ENCODE data around the gene PDCD2L.

DNA sequence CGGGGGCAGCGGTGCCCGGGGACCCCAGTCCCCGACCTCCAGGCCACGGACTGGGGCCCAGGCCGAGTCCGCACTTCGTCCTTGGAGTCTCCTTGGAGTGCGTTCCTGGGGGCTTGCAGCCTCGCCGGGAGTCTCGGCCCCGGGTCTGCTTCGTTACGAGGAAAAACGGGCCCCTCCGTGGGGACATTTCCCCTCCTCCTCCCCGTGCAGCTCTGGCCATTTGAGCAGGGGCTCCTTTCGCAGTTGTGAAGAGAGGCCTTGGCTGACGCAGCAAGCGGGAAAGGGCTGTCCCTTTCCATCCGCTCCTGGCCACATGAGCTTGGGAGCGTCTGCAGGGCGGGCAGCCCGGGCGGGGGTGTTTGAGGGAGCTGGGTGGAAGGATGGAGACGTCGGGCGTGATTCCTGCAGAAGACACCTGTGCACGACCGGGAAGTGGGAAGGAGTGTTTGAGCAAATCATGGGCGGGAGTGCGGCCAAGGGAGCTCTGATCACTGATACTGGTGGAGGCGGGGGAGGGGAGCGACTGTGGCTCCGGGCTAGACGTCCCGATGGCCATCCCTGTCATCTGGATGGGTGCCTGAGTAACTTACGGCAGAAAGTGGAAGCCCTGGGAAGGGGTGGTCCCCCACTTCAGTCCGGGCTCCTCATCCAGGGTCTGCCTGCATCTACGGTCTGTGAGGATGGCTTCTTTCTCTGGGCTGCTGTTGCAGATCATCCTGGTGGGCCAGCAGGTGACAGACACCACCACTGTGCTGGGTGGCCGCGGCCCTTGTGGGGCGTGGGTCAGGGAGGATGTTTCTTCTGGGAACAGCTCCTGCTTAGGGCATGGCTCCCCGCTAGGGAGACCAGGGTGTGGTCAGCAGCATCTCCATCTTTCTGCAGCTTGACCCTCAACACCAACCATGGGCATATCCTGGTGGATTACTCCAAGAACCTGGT, 38.5 kb upstream of the PDCD2L start:
- TF ChIP-seq, protein P1, sequence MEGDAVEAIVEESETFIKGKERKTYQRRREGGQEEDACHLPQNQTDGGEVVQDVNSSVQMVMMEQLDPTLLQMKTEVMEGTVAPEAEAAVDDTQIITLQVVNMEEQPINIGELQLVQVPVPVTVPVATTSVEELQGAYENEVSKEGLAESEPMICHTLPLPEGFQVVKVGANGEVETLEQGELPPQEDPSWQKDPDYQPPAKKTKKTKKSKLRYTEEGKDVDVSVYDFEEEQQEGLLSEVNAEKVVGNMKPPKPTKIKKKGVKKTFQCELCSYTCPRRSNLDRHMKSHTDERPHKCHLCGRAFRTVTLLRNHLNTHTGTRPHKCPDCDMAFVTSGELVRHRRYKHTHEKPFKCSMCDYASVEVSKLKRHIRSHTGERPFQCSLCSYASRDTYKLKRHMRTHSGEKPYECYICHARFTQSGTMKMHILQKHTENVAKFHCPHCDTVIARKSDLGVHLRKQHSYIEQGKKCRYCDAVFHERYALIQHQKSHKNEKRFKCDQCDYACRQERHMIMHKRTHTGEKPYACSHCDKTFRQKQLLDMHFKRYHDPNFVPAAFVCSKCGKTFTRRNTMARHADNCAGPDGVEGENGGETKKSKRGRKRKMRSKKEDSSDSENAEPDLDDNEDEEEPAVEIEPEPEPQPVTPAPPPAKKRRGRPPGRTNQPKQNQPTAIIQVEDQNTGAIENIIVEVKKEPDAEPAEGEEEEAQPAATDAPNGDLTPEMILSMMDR (IDR thresholded peaks at IDR 0.05), result no peak
- TF ChIP-seq POLR2A (IDR thresholded peaks at IDR 0.05) (no peak), POLR2AphosphoS5 (IDR thresholded peaks at IDR 0.05; ENCODE audit: insufficient read depth in 1 of 2, low read depth in 1 of 2) (no peak)

All from vagina (tissue), 2 donors.